SK-N-DZ (cell line): ENCODE results near the gene HAGH.
A peak's percentile ranks its signal among the peaks of the same experiment; 100 is the strongest.

Experiments used
- DNase-seq: peaks from one replicate; pipeline ENCODE4 v3.0.0-alpha.2; 2015; ENCODE audit warnings: low spot score

Gene HAGH

GRCh38 chr16:1787056-1787321 is 39.6 kb downstream of the HAGH start:
- no peak for DNase-seq

GRCh38 chr16:1786242-1787055 is 40.2 kb downstream of the HAGH start:
- DNase-seq: no peak

GRCh38 chr16:1785846-1786170 is 40.8 kb downstream of the HAGH start:
- DNase-seq: no peak

- no peak for DNase-seq
These were observed 41.4 kb downstream of the HAGH start for GRCh38 chr16:1784977-1785845.

- peak; percentile 100 for DNase-seq
These were observed 44.0 kb downstream of the HAGH start, which contains the start of the genes NUBP2 and SPSB3 for GRCh38 chr16:1782408-1783264. TSS of gene NUBP2 (plus strand) at chr16:1782960. CDS start at chr16:1783021, 61 bp downstream. TSS of gene SPSB3 (minus strand) at chr16:1782571. CDS start at chr16:1781483, 1,088 bp downstream.

GRCh38 chr16:1781758-1782407 is 44.7 kb downstream of the HAGH start:
- DNase-seq: no peak

- no peak for DNase-seq
These were observed 45.4 kb downstream of the HAGH start for GRCh38 chr16:1781254-1781653.

GRCh38 chr16:1780677-1781072 is 46.0 kb downstream of the HAGH start:
- DNase-seq: no peak

- DNase-seq: no peak
These were observed 46.6 kb downstream of the HAGH start for GRCh38 chr16:1779741-1780676.

GRCh38 chr16:1779234-1779701 is 47.4 kb downstream of the HAGH start:
- no peak for DNase-seq

GRCh38 chr16:1778200-1779179 is 48.1 kb downstream of the HAGH start:
- no peak for DNase-seq

- DNase-seq: no peak
These were observed 49.0 kb downstream of the HAGH start for GRCh38 chr16:1777375-1778199.

- DNase-seq: no peak
These were observed 49.6 kb downstream of the HAGH start for GRCh38 chr16:1776991-1777374.

GRCh38 chr16:1776672-1776955 is 50.0 kb downstream of the HAGH start:
- DNase-seq: no peak

GRCh38 chr16:1775846-1776671 is 50.6 kb downstream of the HAGH start:
- DNase-seq: no peak

GRCh38 chr16:1775006-1775845 is 51.4 kb downstream of the HAGH start:
- DNase-seq: no peak

- no peak for DNase-seq
These were observed 52.2 kb downstream of the HAGH start for GRCh38 chr16:1774448-1774780.
